ENCODE measurements around the gene ADSS1. TPM values are rescaled to one million over a fixed set of nuclear protein-coding genes. Genes with fewer than 3 reads are reported as not detected.

Gene ADSS1
- total and polyA plus RNA-seq, 3 experiments from 2014 or later = 1.4 to 1.6 (median 1.5) TPM

DNA sequence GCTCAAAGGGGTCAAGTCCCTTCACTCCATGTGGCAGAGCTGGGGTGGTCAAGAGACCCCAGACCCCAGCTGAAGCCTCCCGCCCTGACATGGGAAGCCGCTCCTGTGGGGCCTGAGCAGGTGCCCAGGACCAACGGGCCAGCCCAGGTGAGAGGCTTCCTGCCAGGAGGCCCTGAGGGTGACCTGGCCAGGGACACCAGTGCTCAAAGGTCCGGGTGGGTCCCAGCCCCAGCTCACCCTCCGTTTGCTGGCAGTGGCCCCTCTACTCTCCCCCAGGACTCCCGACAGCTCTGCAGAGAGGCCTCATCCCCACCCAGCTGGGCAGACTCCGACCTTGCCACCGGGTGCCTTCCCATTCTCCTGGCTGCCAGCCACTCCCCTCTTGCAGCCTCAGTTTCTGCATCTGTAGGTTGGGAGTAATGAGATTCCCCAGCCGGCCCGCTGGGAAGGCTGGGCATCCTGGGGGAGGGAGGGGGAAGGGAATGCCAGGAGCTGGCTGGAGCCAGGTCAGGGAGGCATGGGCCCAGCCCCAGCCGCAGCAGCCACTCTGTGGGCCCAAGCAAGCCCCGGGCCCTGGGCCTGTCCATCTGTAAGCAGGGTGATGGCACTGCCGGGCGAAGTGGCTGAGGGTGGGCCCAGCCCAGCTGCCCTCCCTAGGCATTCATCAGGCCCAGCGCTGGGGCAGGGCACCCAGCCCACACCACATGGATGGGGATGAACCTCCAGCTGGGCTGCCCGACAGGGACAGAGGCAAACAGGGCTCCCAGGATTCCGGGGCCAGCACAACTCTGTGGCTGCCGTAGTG lies 44.9 kb upstream of the ADSS1 start:
- peak in 1 of 5 donors; percentile 45 for DNase-seq
- Mint-ChIP-seq H3K4me1 (peaks cover 0 to 18% (median 6%) of the 10 kb centered on the region in 3 donors), H3K4me3 (peak overlapping the region in 1 of 7 donors; percentile 66), H3K27ac (peak overlapping the region in 1 of 8 donors; percentile 21), H3K9me3 (no peaks in the 10 kb centered on the region), H3K36me3 (no peaks in the 10 kb centered on the region), H3K27me3 (peaks cover 0 to 3% of the 10 kb centered on the region in 2 donors)
- POLR2A ChIA-PET = no interaction called here
- H3K4me1 ChIP-seq (ENCODE audit: insufficient read depth, low read length) = peaks cover 20% of the 10 kb centered on the region
- no peaks in the 10 kb centered on the region for H3K9me3 ChIP-seq (ENCODE audit: low read length)
- peak overlapping the region; percentile 59 for H3K27ac ChIP-seq (ENCODE audit: low read depth, low read length)
- no peaks in the 10 kb centered on the region for H3K36me3 ChIP-seq (ENCODE audit: insufficient read depth, low read length)
- no peak overlapping the region for H3K4me3 ChIP-seq (ENCODE audit: low read length)
- CTCF ChIA-PET = interaction anchor here (0.9 to 3.3 kb wide), 5 partner anchors 11 to 30 kb away, joined by 3 to 11 read pairs (median 5); no protein-coding TSS in a partner anchor
- no peaks in the 10 kb centered on the region for H3K27me3 ChIP-seq (ENCODE audit: insufficient read depth, low read length, poor library complexity, severe bottlenecking)

DNA sequence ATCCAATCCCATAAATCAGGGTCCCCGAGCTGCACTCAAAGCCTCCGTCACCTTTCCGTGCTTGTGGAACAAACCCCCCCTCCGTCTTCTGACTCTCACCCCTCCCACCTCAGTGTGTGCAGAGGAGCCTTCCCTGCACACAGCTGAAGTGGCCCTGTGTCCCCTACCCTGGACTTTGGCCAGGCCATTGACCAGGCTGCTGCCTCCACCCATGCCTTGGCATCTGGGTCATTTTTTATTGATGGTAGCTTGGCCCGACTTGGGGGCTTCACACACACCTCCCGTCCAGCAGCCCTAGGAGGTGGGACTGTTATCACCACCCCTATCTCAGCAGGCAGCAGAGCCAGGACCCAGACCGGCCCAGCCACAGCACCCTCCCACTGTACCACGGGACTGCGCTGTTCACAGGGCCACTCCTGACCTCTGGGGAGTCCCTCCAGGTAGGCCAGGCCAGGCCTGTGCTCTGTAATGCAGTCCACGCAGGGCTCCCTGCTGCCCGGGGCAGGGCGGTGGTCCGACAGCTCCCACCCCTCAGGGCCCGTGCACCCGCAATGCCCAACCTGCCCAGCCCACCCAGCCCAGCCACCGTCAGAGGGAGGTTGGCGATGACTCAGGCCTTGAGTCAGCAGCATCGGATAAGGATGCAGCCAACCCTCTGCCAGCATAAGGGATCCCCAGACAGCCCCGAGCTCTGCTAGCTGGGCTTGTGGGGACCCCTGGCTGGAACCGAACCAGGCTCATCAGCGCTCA lies 43.8 kb upstream of the ADSS1 start:
- CTCF ChIA-PET = interaction anchor here (1.1 to 3.3 kb wide), 3 partner anchors 10 to 29 kb away, joined by 3 to 11 read pairs (median 5); no protein-coding TSS in a partner anchor
- H3K4me1 ChIP-seq (ENCODE audit: insufficient read depth, low read length) = peaks cover 26% of the 10 kb centered on the region
- H3K9me3 Mint-ChIP-seq = no peaks in the 10 kb centered on the region
- no peak overlapping the region for H3K27ac ChIP-seq (ENCODE audit: low read depth, low read length)
- peak overlapping the region in 1 of 8 donors; percentile 36 for H3K27ac Mint-ChIP-seq
- H3K36me3 ChIP-seq (ENCODE audit: insufficient read depth, low read length) = no peaks in the 10 kb centered on the region
- peak in 1 of 5 donors; percentile 6 for DNase-seq
- H3K4me3 Mint-ChIP-seq = peak overlapping the region in 2 of 7 donors; percentile 15 to 52
- peaks cover 0 to 5% of the 10 kb centered on the region in 2 donors for H3K27me3 Mint-ChIP-seq
- H3K9me3 ChIP-seq (ENCODE audit: low read length) = no peaks in the 10 kb centered on the region
- no peak overlapping the region for H3K4me3 ChIP-seq (ENCODE audit: low read length)
- H3K27me3 ChIP-seq (ENCODE audit: insufficient read depth, low read length, poor library complexity, severe bottlenecking) = no peaks in the 10 kb centered on the region
- POLR2A ChIA-PET = no interaction called here
- peaks cover 8 to 28% (median 10%) of the 10 kb centered on the region in 3 donors for H3K4me1 Mint-ChIP-seq
- H3K36me3 Mint-ChIP-seq = no peaks in the 10 kb centered on the region

GRCh38 chr14:104680806-104681688 lies 43.0 kb upstream of the ADSS1 start:
- Mint-ChIP-seq H3K4me1 (peaks cover 10 to 30% (median 11%) of the 10 kb centered on the region in 3 donors), H3K9me3 (no peaks in the 10 kb centered on the region), H3K36me3 (no peaks in the 10 kb centered on the region), H3K27me3 (peaks cover 0 to 4% of the 10 kb centered on the region in 2 donors), H3K4me3 (no peak overlapping the region), H3K27ac (no peak overlapping the region)
- H3K4me1 ChIP-seq (ENCODE audit: insufficient read depth, low read length) = peaks cover 27% of the 10 kb centered on the region
- POLR2A ChIA-PET = no interaction called here
- H3K4me3 ChIP-seq (ENCODE audit: low read length) = no peak overlapping the region
- H3K36me3 ChIP-seq (ENCODE audit: insufficient read depth, low read length) = no peaks in the 10 kb centered on the region
- DNase-seq = peak in 1 of 5 donors; percentile 26
- CTCF ChIA-PET = interaction anchor here (1.9 kb wide), 1 partner anchor 15 kb away, joined by 5 read pairs; no protein-coding TSS in a partner anchor
- no peaks in the 10 kb centered on the region for H3K9me3 ChIP-seq (ENCODE audit: low read length)
- no peak overlapping the region for H3K27ac ChIP-seq (ENCODE audit: low read depth, low read length)
- H3K27me3 ChIP-seq (ENCODE audit: insufficient read depth, low read length, poor library complexity, severe bottlenecking) = no peaks in the 10 kb centered on the region

GRCh38 chr14:104681689-104682074 lies 42.3 kb upstream of the ADSS1 start:
- H3K27me3 ChIP-seq (ENCODE audit: insufficient read depth, low read length, poor library complexity, severe bottlenecking) = no peaks in the 10 kb centered on the region
- H3K36me3 Mint-ChIP-seq = no peaks in the 10 kb centered on the region
- H3K4me3 ChIP-seq (ENCODE audit: low read length) = no peak overlapping the region
- no peak overlapping the region for H3K4me3 Mint-ChIP-seq
- peaks cover 29% of the 10 kb centered on the region for H3K4me1 ChIP-seq (ENCODE audit: insufficient read depth, low read length)
- H3K27ac Mint-ChIP-seq = no peak overlapping the region
- ChIA-PET POLR2A (no interaction called here), CTCF (no interaction called here)
- H3K9me3 Mint-ChIP-seq = no peaks in the 10 kb centered on the region
- H3K36me3 ChIP-seq (ENCODE audit: insufficient read depth, low read length) = no peaks in the 10 kb centered on the region
- H3K27me3 Mint-ChIP-seq = peaks cover 0 to 2% of the 10 kb centered on the region in 2 donors
- H3K27ac ChIP-seq (ENCODE audit: low read depth, low read length) = no peak overlapping the region
- no peaks in the 10 kb centered on the region for H3K9me3 ChIP-seq (ENCODE audit: low read length)
- peaks cover 11 to 34% (median 15%) of the 10 kb centered on the region in 3 donors for H3K4me1 Mint-ChIP-seq
- DNase-seq = peak in 1 of 5 donors; percentile 35

- Histone ChIP-seq H3K27ac (ENCODE audit: low read depth, low read length) (no peak overlapping the region), H3K9me3 (ENCODE audit: low read length) (no peaks in the 10 kb centered on the region), H3K4me1 (ENCODE audit: insufficient read depth, low read length) (peaks cover 29% of the 10 kb centered on the region), H3K4me3 (ENCODE audit: low read length) (no peak overlapping the region), H3K27me3 (ENCODE audit: insufficient read depth, low read length, poor library complexity, severe bottlenecking) (no peaks in the 10 kb centered on the region), H3K36me3 (ENCODE audit: insufficient read depth, low read length) (no peaks in the 10 kb centered on the region)
- DNase-seq = no peak
- peaks cover 0 to 2% of the 10 kb centered on the region in 2 donors for H3K27me3 Mint-ChIP-seq
- CTCF ChIA-PET = no interaction called here
- no peaks in the 10 kb centered on the region for H3K9me3 Mint-ChIP-seq
- H3K4me3 Mint-ChIP-seq = no peak overlapping the region
- no peaks in the 10 kb centered on the region for H3K36me3 Mint-ChIP-seq
- H3K4me1 Mint-ChIP-seq = peaks cover 14 to 35% (median 20%) of the 10 kb centered on the region in 3 donors
- POLR2A ChIA-PET = no interaction called here
- no peak overlapping the region for H3K27ac Mint-ChIP-seq
Measured at GRCh38 chr14:104682107-104682593, 41.9 kb upstream of the ADSS1 start.

- no peak for DNase-seq
- Mint-ChIP-seq H3K4me1 (peaks cover 13 to 38% (median 27%) of the 10 kb centered on the region in 3 donors), H3K9me3 (no peaks in the 10 kb centered on the region), H3K27ac (peak overlapping the region in 2 of 8 donors; percentile 4 to 19), H3K4me3 (no peak overlapping the region), H3K27me3 (peaks cover 0 to 2% of the 10 kb centered on the region in 2 donors), H3K36me3 (no peaks in the 10 kb centered on the region)
- CTCF ChIA-PET = interaction anchor here (1.7 kb wide), 1 partner anchor 18 kb away, joined by 5 read pairs; no protein-coding TSS in a partner anchor
- H3K9me3 ChIP-seq (ENCODE audit: low read length) = no peaks in the 10 kb centered on the region
- no peaks in the 10 kb centered on the region for H3K36me3 ChIP-seq (ENCODE audit: insufficient read depth, low read length)
- no peaks in the 10 kb centered on the region for H3K27me3 ChIP-seq (ENCODE audit: insufficient read depth, low read length, poor library complexity, severe bottlenecking)
- peaks cover 31% of the 10 kb centered on the region for H3K4me1 ChIP-seq (ENCODE audit: insufficient read depth, low read length)
- POLR2A ChIA-PET = no interaction called here
- no peak overlapping the region for H3K4me3 ChIP-seq (ENCODE audit: low read length)
- no peak overlapping the region for H3K27ac ChIP-seq (ENCODE audit: low read depth, low read length)
Measured at GRCh38 chr14:104683653-104684448, 40.2 kb upstream of the ADSS1 start.

DNA sequence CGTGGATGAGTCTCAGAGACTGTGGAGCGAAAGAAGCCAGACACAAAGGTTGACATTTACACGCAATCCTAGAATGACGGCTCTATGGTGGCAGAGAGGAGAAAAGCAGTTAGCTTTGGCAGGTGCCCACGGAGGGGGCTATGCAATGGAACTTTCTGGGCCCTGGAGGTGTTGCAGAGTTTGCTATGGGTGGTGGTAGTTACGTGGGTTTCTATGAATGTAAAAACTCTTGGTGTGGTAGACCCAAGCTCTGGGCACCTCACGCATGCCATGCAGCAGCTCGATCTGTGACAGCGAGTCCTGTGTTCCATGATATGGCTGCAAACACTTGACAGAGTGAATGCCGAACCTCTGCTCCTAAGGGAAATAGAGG lies 39.6 kb upstream of the ADSS1 start:
- H3K4me1 Mint-ChIP-seq = peaks cover 13 to 38% (median 27%) of the 10 kb centered on the region in 3 donors
- H3K4me1 ChIP-seq (ENCODE audit: insufficient read depth, low read length) = peaks cover 34% of the 10 kb centered on the region
- no peaks in the 10 kb centered on the region for H3K36me3 Mint-ChIP-seq
- CTCF ChIA-PET = interaction anchor here (1.7 kb wide), 1 partner anchor 19 kb away, joined by 5 read pairs; no protein-coding TSS in a partner anchor
- no peaks in the 10 kb centered on the region for H3K9me3 ChIP-seq (ENCODE audit: low read length)
- H3K27ac ChIP-seq (ENCODE audit: low read depth, low read length) = no peak overlapping the region
- no peak overlapping the region for H3K4me3 ChIP-seq (ENCODE audit: low read length)
- no peak for DNase-seq
- peaks cover 0 to 2% of the 10 kb centered on the region in 2 donors for H3K27me3 Mint-ChIP-seq
- H3K9me3 Mint-ChIP-seq = no peaks in the 10 kb centered on the region
- H3K27ac Mint-ChIP-seq = peak overlapping the region in 2 of 8 donors; percentile 4 to 19
- no peaks in the 10 kb centered on the region for H3K36me3 ChIP-seq (ENCODE audit: insufficient read depth, low read length)
- no peaks in the 10 kb centered on the region for H3K27me3 ChIP-seq (ENCODE audit: insufficient read depth, low read length, poor library complexity, severe bottlenecking)
- no peak overlapping the region for H3K4me3 Mint-ChIP-seq
- POLR2A ChIA-PET = no interaction called here
